Measurements from ENCODE around the gene IL23R.

The IL23R gene

GRCh38 chr1:67126974-67127373, 39.3 kb upstream of the IL23R start:
- H3K4me1 ChIP-seq (ENCODE audit: insufficient read depth, insufficient read length): no peaks in the 10 kb centered on the region
- H3K9ac ChIP-seq (ENCODE audit: insufficient read length, low read depth): no peak overlapping the region
- DNase-seq (ENCODE audit: low read depth, low spot score): no peak
- no peaks in the 10 kb centered on the region for H3K27me3 ChIP-seq (ENCODE audit: insufficient read depth, insufficient read length)
- TF ChIP-seq SUZ12 (IDR thresholded peaks at IDR 0.05; ENCODE audit: extremely low read depth, insufficient read depth, insufficient read length) (no peak), YY1 (IDR thresholded peaks at IDR 0.05; ENCODE audit: insufficient read depth, insufficient read length) (no peak), ZNF274 (IDR thresholded peaks at IDR 0.05; ENCODE audit: low read depth, low read length) (no peak)
- H3K36me3 ChIP-seq (ENCODE audit: insufficient read depth, insufficient read length, low read length): no peaks in the 10 kb centered on the region
- no peak overlapping the region for H3K4me3 ChIP-seq (ENCODE audit: insufficient read length, low read depth)
- no peaks in the 10 kb centered on the region for H3K9me3 ChIP-seq (ENCODE audit: insufficient read depth, low read length)

- no peak for DNase-seq (ENCODE audit: low read depth, low spot score)
- no peaks in the 10 kb centered on the region for H3K9me3 ChIP-seq (ENCODE audit: insufficient read depth, low read length)
- no peaks in the 10 kb centered on the region for H3K27me3 ChIP-seq (ENCODE audit: insufficient read depth, insufficient read length)
- no peaks in the 10 kb centered on the region for H3K4me1 ChIP-seq (ENCODE audit: insufficient read depth, insufficient read length)
- no peaks in the 10 kb centered on the region for H3K36me3 ChIP-seq (ENCODE audit: insufficient read depth, insufficient read length, low read length)
- TF ChIP-seq ZNF274 (IDR thresholded peaks at IDR 0.05; ENCODE audit: low read depth, low read length) (no peak), YY1 (IDR thresholded peaks at IDR 0.05; ENCODE audit: insufficient read depth, insufficient read length) (no peak), SUZ12 (IDR thresholded peaks at IDR 0.05; ENCODE audit: extremely low read depth, insufficient read depth, insufficient read length) (no peak)
- no peak overlapping the region for H3K4me3 ChIP-seq (ENCODE audit: insufficient read length, low read depth)
- no peak overlapping the region for H3K9ac ChIP-seq (ENCODE audit: insufficient read length, low read depth)
Observed at GRCh38 chr1:67130673-67131072, 35.6 kb upstream of the IL23R start.

GRCh38 chr1:67133177-67133576, 33.1 kb upstream of the IL23R start:
- H3K27me3 ChIP-seq (ENCODE audit: insufficient read depth, insufficient read length): no peaks in the 10 kb centered on the region
- no peak overlapping the region for H3K9ac ChIP-seq (ENCODE audit: insufficient read length, low read depth)
- H3K9me3 ChIP-seq (ENCODE audit: insufficient read depth, low read length): no peaks in the 10 kb centered on the region
- DNase-seq (ENCODE audit: low read depth, low spot score): no peak
- H3K4me3 ChIP-seq (ENCODE audit: insufficient read length, low read depth): no peak overlapping the region
- TF ChIP-seq ZNF274 (IDR thresholded peaks at IDR 0.05; ENCODE audit: low read depth, low read length) (no peak), YY1 (IDR thresholded peaks at IDR 0.05; ENCODE audit: insufficient read depth, insufficient read length) (no peak), SUZ12 (IDR thresholded peaks at IDR 0.05; ENCODE audit: extremely low read depth, insufficient read depth, insufficient read length) (no peak)
- no peaks in the 10 kb centered on the region for H3K4me1 ChIP-seq (ENCODE audit: insufficient read depth, insufficient read length)
- H3K36me3 ChIP-seq (ENCODE audit: insufficient read depth, insufficient read length, low read length): no peaks in the 10 kb centered on the region

GRCh38 chr1:67134695-67135094, 31.6 kb upstream of the IL23R start, which contains the start of gene C1orf141:
TSS of gene C1orf141 (minus strand) at chr1:67134970. CDS start at chr1:67127240, 7,730 bp downstream.
- DNase-seq (ENCODE audit: low read depth, low spot score): no peak
- H3K9ac ChIP-seq (ENCODE audit: insufficient read length, low read depth): no peak within 1 kb of the TSS
- no peaks in the 10 kb centered on the region for H3K36me3 ChIP-seq (ENCODE audit: insufficient read depth, insufficient read length, low read length)
- H3K4me3 ChIP-seq (ENCODE audit: insufficient read length, low read depth): no peak within 1 kb of the TSS
- TF ChIP-seq YY1 (IDR thresholded peaks at IDR 0.05; ENCODE audit: insufficient read depth, insufficient read length) (no peak), SUZ12 (IDR thresholded peaks at IDR 0.05; ENCODE audit: extremely low read depth, insufficient read depth, insufficient read length) (no peak), ZNF274 (IDR thresholded peaks at IDR 0.05; ENCODE audit: low read depth, low read length) (no peak)
- H3K27me3 ChIP-seq (ENCODE audit: insufficient read depth, insufficient read length): no peaks in the 10 kb centered on the region
- H3K9me3 ChIP-seq (ENCODE audit: insufficient read depth, low read length): no peaks in the 10 kb centered on the region
- H3K4me1 ChIP-seq (ENCODE audit: insufficient read depth, insufficient read length): no peaks in the 10 kb centered on the region

GRCh38 chr1:67135354-67135753, 30.9 kb upstream of the IL23R start:
- no peak overlapping the region for H3K4me3 ChIP-seq (ENCODE audit: insufficient read length, low read depth)

GRCh38 chr1:67137307-67137753, 28.9 kb upstream of the IL23R start:
- H3K4me3 ChIP-seq (ENCODE audit: insufficient read length, low read depth): no peak overlapping the region
- H3K4me1 ChIP-seq (ENCODE audit: insufficient read depth, insufficient read length): no peaks in the 10 kb centered on the region
- H3K9ac ChIP-seq (ENCODE audit: insufficient read length, low read depth): no peak overlapping the region
- no peaks in the 10 kb centered on the region for H3K36me3 ChIP-seq (ENCODE audit: insufficient read depth, insufficient read length, low read length)
- TF ChIP-seq SUZ12 (IDR thresholded peaks at IDR 0.05; ENCODE audit: extremely low read depth, insufficient read depth, insufficient read length) (no peak), ZNF274 (IDR thresholded peaks at IDR 0.05; ENCODE audit: low read depth, low read length) (no peak), YY1 (IDR thresholded peaks at IDR 0.05; ENCODE audit: insufficient read depth, insufficient read length) (no peak)
- peak; percentile 9 for DNase-seq (ENCODE audit: low read depth, low spot score)
- no peaks in the 10 kb centered on the region for H3K9me3 ChIP-seq (ENCODE audit: insufficient read depth, low read length)
- H3K27me3 ChIP-seq (ENCODE audit: insufficient read depth, insufficient read length): no peaks in the 10 kb centered on the region

More at GRCh38 chr1:67135354-67135753, 30.9 kb upstream of the IL23R start:
- H3K9ac ChIP-seq (ENCODE audit: insufficient read length, low read depth): no peak overlapping the region
- no peaks in the 10 kb centered on the region for H3K4me1 ChIP-seq (ENCODE audit: insufficient read depth, insufficient read length)
- no peaks in the 10 kb centered on the region for H3K36me3 ChIP-seq (ENCODE audit: insufficient read depth, insufficient read length, low read length)
- no peak for DNase-seq (ENCODE audit: low read depth, low spot score)
- no peaks in the 10 kb centered on the region for H3K27me3 ChIP-seq (ENCODE audit: insufficient read depth, insufficient read length)
- no peaks in the 10 kb centered on the region for H3K9me3 ChIP-seq (ENCODE audit: insufficient read depth, low read length)
- no peak for TF ChIP-seq YY1 (IDR thresholded peaks at IDR 0.05; ENCODE audit: insufficient read depth, insufficient read length)
- no peak for TF ChIP-seq SUZ12 (IDR thresholded peaks at IDR 0.05; ENCODE audit: extremely low read depth, insufficient read depth, insufficient read length)
- no peak for TF ChIP-seq ZNF274 (IDR thresholded peaks at IDR 0.05; ENCODE audit: low read depth, low read length)

- H3K27me3 ChIP-seq (ENCODE audit: insufficient read depth, insufficient read length): no peaks in the 10 kb centered on the region
- no peak for DNase-seq (ENCODE audit: low read depth, low spot score)
- TF ChIP-seq SUZ12 (IDR thresholded peaks at IDR 0.05; ENCODE audit: extremely low read depth, insufficient read depth, insufficient read length): no peak
- TF ChIP-seq ZNF274 (IDR thresholded peaks at IDR 0.05; ENCODE audit: low read depth, low read length): no peak
- no peak for TF ChIP-seq YY1 (IDR thresholded peaks at IDR 0.05; ENCODE audit: insufficient read depth, insufficient read length)
- no peaks in the 10 kb centered on the region for H3K4me1 ChIP-seq (ENCODE audit: insufficient read depth, insufficient read length)
- no peaks in the 10 kb centered on the region for H3K9me3 ChIP-seq (ENCODE audit: insufficient read depth, low read length)
- H3K36me3 ChIP-seq (ENCODE audit: insufficient read depth, insufficient read length, low read length): no peaks in the 10 kb centered on the region
- H3K9ac ChIP-seq (ENCODE audit: insufficient read length, low read depth): no peak overlapping the region
- H3K4me3 ChIP-seq (ENCODE audit: insufficient read length, low read depth): no peak overlapping the region
Observed at GRCh38 chr1:67138813-67139499, 27.3 kb upstream of the IL23R start.

Data from NT2/D1 (cell line).